GM12801 (cell line): ENCODE results near the gene CD300LG.

ENCODE experiments used
- TF ChIP-seq, protein P1 (sequence below): IDR thresholded peaks from one replicate; pipeline ENCODE4 v1.5.1; 2011; ENCODE audit warnings: control low read depth; ENCODE audit not compliant: insufficient read length; ENCODE audit errors: extremely low read depth

Gene CD300LG

DNA sequence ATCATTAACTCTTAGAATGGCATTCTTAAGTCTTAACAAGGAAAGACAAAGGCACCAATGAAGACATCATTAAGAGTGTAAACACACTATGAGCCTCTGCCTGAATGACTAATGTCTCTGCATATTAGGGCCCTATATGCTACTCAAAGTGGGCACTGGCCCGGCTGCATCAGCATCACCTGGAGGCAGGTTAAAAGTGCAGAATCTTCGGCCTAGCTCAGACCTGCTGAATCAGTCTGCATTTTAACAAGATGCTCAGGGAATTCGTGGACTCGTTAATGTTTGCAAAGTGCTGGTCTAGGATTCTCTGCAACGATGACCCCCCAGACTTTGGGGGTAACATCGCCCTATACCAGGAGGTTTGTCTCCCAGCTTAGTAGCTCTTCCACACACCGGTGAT lies 20.8 kb upstream of the CD300LG start:
- TF ChIP-seq, protein P1, sequence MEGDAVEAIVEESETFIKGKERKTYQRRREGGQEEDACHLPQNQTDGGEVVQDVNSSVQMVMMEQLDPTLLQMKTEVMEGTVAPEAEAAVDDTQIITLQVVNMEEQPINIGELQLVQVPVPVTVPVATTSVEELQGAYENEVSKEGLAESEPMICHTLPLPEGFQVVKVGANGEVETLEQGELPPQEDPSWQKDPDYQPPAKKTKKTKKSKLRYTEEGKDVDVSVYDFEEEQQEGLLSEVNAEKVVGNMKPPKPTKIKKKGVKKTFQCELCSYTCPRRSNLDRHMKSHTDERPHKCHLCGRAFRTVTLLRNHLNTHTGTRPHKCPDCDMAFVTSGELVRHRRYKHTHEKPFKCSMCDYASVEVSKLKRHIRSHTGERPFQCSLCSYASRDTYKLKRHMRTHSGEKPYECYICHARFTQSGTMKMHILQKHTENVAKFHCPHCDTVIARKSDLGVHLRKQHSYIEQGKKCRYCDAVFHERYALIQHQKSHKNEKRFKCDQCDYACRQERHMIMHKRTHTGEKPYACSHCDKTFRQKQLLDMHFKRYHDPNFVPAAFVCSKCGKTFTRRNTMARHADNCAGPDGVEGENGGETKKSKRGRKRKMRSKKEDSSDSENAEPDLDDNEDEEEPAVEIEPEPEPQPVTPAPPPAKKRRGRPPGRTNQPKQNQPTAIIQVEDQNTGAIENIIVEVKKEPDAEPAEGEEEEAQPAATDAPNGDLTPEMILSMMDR, result no peak

DNA sequence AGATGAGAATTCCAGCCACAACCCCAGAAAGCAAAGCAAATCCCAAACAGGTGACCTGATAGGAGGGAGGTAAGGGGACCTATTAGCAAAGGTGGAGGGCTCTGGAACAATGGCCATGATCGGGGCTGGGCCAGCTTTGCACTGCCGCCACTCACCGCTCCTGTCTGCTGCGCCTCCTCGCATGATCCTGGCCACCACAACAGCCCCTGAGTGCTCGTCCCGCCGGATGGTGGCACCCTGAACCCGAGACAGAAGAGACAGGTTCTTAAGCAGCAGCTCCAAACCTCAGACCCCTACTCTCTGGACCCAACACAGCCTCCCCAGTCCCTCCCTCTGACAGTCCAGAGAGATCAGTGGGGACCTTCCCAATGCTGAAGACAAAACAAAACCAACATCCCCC lies 19.4 kb upstream of the CD300LG start:
- TF ChIP-seq, protein P1, result no peak

DNA sequence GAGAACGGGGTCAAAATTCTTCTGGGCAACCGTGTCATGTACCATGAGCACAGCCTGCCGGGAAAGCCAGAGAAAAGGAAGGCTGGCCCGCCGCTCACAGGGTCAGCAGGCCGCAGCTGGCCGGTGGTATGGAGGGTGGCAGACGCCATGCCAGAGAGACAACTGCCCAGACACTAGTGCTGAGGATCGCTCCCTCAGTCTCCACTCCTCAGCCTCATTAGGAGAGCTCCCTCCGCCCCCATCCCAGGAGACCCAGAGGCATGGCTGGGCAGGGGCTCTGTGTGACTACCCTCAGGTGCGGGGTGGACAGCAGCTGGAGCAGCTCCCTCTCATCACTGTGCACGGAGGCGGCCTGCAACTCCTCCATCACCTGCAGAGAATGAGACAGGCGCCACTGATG lies 17.2 kb upstream of the CD300LG start:
- TF ChIP-seq, protein P1, result no peak

DNA sequence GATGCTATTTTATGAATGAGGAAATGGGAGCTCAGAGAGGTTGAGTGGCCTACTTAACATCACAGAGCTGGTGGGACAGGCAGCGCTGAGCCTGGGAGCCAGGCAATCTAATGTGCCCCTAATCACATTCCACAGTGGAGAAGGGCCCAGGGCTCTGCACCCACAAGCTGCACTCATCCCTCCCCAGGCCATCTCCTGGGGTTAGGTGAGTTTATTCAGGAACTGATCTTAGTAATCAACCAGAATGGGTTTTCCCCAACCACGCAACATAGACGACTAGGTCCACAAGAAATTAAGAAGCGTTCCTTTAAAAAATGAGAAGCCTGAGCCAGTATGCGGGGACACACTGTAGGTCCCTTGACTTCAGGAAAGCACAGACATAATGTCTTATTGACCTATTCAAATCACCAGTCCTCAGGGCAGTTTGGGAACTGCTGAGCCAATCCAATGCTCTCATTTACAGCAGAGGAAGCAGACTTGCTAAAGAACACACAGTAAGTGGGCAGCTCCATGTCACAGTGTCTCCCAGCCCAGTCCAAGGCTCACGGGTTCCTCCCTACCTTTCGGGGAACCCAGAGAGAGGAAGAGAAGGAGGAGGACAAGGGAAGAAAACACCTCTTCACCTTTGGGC lies 16.4 kb upstream of the CD300LG start:
- TF ChIP-seq, protein P1, result no peak

DNA sequence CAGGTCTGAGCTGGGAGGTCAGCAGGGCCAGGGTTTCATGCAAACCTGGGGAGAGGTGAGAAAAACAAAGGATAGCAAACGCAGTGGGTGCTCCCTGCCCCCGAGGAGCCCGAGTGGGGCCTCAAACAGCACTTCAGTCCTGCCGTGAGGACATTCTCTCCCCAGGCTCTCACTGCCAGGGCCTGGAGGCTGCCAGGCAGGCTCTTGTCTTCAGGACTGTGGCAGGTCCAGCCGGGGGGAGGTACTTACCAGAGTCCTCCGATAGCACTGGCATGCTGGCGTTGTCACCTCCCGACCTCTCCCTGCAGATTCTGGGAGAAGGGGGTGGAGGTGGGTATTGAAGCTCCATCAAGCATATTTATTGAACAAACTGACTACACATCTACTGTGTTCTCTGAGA lies 15.3 kb upstream of the CD300LG start:
- TF ChIP-seq, protein P1, result no peak

DNA sequence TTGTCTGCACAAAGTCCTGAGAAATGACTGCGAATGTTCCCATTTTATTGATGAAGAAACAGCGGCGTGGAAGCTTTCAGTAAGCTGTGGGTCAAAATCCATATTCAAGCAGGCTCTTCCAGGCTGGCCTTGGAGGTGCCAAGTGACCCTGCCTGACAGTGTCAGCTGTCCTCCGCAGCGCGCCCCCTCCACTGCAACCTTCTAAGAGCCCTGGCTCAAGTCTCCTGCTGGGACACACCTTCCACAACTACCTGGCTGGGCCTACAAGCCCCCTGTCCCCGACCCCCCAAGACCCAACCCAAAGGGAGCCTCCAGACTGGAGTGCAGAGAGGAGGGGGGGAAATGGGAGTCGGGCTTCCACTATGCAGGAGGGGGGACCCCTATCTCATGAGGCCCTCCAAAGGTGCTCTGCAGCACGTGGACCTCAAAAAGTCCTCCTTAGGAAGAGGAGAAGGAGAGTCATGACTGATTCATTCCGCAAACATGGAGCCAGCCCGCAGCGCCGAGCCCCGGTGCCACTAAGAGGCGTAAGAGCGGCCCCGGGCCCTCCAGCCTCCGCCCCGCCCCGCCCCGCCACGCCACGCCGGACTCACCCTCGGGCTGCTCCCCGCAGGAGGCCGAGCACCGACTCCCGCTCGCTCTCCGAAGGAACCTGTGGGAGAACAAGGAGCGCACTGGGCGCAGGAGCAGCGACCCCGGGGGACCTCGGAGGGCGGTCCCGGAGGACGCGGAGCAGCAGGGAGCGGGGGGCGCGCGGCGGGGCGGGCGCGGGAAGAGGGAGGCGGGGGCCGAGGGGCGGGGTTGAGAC lies 14.6 kb upstream of the CD300LG start:
- TF ChIP-seq, protein P1, result no peak

DNA sequence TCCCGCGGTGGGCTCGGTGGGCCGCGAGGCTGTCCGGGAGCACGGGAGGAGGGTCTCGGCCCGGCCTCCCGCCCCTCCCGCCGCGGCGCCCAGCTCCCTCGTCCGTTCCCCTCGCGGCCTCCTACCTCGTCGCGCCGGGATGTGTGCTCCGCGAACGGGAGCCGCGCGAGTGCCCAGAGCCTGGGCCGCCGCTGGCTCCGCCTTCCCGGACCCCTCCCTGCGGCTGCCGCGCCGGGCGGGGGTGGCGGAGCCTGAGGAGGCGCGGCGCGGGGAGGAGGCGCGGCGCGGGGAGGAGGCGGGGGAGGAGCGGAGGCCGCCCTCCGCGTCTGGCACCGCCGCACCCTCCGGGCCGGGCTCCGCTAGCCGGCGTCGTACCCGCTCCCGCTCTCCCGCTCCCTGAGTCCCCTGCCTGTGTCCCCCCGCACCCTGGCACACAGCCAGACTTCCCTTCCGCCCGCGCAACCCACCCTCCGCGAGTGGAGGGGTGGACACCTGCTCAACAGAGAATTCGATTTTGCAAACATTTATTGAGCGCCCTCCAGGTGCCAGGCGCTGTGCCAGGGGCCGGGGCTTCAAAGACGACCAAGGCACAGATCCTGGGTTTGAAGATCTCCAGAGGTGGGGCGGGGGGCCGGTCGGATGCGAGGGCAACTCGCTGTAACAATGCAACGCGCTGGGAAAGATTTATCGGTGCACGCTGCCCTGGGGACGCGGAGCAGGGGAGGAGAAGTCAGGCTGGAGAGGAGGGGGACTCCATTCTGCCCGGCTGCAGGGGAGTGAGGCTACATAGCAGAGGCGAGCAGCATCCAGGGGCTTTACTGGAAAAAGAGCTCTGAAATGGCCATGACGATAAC lies 13.8 kb upstream of the CD300LG start, which contains the start of gene MPP3:
Gene MPP3, minus strand, starts transcription at position 171 of the 854 bp plus-strand sequence. CDS start 1,240 bp downstream, outside the sequence.
- TF ChIP-seq, protein P1, result no peak
